ENCODE measurements around the gene SLC25A44. TPM values are rescaled to one million over a fixed set of nuclear protein-coding genes. Genes with fewer than 3 reads are reported as not detected.
"Not testable (repeated sequence)": the region's sequence is repeated elsewhere in the genome, so short reads cannot be mapped to it uniquely, and the experiment has no call there.

Gene SLC25A44
- polyA plus RNA-seq, 3 donors = 28.8 to 31.0 (median 30.0) TPM

- DNase-seq (ENCODE audit: low read depth in 3 of 3, low spot score in 2 of 3) = no peak
Measured at GRCh38 chr1:156198831-156199349, 5.0 kb downstream of the SLC25A44 start.

- no peak for DNase-seq (ENCODE audit: low read depth in 3 of 3, low spot score in 2 of 3)
Measured at GRCh38 chr1:156200044-156200443, 6.1 kb downstream of the SLC25A44 start.

DNA sequence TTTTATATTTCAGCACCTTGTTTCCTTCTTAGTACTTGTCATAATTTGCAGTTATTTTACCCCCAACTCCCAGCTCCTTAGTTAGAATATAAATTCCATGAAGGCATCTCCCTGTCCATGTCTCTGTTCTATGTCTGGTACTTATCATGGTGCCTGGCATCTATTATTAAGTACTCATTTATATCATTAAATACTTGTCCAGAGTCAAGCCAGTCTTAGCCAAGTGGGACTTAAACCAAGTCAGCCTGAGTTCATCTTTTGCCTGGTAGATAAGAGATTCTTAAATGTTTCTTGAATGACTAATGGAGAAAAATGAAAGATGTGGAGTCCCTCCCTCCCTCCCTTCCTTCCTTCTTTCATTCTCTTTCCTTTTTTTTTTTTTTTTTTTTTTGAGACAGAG, 9.4 kb downstream of the SLC25A44 start:
- DNase-seq (ENCODE audit: low read depth in 3 of 3, low spot score in 2 of 3) = no peak

- no peak for DNase-seq (ENCODE audit: low read depth in 3 of 3, low spot score in 2 of 3)
Measured at GRCh38 chr1:156204686-156205085, 10.8 kb downstream of the SLC25A44 start.

GRCh38 chr1:156211243-156211642, 17.3 kb downstream of the SLC25A44 start:
- DNase-seq (ENCODE audit: low read depth in 3 of 3, low spot score in 2 of 3) = no peak

DNA sequence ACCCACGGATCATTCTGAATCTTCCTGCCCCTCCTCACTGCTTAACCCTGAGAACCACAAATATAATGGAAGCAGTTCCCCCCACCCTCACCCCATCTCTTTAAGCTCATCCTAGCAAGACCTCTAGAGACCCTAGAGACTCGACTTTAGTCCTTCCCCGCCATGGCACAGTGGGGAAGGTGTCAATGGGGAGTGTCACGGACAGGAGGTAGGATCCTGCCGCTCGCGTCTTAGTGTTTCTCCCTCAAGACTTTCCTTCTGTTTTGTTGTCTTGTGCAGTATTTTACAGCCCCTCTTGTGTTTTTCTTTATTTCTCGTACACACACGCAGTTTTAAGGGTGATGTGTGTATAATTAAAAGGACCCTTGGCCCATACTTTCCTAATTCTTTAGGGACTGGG, 18.2 kb downstream of the SLC25A44 start:
- DNase-seq (ENCODE audit: low read depth in 3 of 3, low spot score in 2 of 3) = no peak

- DNase-seq (ENCODE audit: low read depth in 3 of 3, low spot score in 2 of 3) = peak; percentile 92 to 95 (median 93)
Measured at GRCh38 chr1:156212833-156213643, 19.1 kb downstream of the SLC25A44 start, which contains the start of gene PMF1. Gene PMF1, plus strand, starts transcription at chr1:156213007. Its CDS starts 9 bp downstream, at chr1:156213016.

DNA sequence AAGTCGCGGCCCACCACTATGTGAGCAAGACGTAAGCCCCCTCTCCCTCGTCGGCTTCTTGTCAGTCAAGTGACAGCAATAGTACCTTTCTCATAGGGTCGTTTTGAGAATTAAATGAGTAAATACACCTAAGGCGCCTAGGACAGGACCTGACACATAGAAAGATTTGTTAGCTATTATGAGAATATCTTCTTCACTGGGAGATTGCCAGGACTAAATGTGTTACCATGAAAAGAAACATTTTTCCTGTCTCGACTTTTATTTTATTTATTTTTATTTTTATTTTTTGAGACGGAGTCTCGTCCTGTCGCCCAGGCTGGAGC, 19.7 kb downstream of the SLC25A44 start:
- DNase-seq (ENCODE audit: low read depth in 3 of 3, low spot score in 2 of 3) = no peak

GRCh38 chr1:156214024-156214748, 20.3 kb downstream of the SLC25A44 start:
- no peak for DNase-seq (ENCODE audit: low read depth in 3 of 3, low spot score in 2 of 3)

GRCh38 chr1:156216361-156217086, 22.6 kb downstream of the SLC25A44 start:
- not testable (repeated sequence) for DNase-seq (ENCODE audit: low read depth in 3 of 3, low spot score in 2 of 3)

DNA sequence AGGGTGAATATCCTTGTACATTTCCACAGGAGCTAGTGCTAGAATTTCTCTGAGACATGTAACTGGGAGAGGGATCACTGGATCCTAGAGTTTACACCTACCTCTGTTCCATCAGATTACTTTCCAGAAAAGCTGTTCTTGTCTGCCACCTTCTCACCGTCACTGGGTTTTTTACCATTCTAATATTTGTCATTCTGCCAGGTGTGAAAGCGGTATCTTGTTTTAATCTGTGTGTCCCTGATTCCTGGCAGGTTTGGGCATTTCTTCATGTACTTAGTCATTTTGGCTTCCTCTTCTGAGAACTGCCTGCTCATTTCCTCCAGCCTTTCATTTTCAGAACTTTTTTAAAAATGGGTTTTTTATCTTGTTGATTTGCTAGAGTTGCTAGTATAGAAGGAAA, 24.0 kb downstream of the SLC25A44 start:
- no peak for DNase-seq (ENCODE audit: low read depth in 3 of 3, low spot score in 2 of 3)

- no peak for DNase-seq (ENCODE audit: low read depth in 3 of 3, low spot score in 2 of 3)
Measured at GRCh38 chr1:156220226-156220625, 26.3 kb downstream of the SLC25A44 start.

DNA sequence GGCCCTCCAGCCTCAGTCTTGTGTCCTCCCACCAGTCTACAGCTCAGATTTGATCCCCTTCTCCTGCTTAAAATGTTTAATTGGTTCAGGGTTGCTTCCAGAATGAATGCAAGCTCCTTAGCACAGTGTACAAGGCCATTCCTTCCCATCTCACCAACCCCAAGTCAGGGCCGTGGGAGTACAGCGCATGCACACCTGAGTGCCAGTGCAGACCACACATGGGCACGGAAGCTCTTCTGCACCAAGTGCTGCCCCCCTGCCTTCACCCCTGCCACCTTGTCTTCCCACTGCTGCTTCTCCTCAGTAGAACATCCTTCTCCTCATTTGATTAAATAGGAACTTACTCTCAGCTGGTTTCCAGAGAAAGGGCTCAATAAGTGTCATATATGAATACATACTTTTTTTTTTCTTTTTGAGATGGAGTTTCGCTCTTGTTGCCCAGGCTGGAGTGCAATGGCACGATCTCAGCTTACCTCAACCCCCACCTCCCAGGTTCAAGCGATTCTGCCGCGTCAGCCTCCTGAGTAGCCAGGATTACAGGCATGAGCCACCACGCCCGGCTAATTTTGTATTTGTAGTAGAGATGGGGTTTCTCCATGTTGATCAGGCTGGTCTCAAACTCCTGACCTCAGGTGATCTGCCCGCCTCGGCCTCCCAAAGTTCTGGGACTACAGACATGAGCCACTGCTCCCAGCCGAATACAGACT, 28.2 kb downstream of the SLC25A44 start:
- no peak for DNase-seq (ENCODE audit: low read depth in 3 of 3, low spot score in 2 of 3)

DNA sequence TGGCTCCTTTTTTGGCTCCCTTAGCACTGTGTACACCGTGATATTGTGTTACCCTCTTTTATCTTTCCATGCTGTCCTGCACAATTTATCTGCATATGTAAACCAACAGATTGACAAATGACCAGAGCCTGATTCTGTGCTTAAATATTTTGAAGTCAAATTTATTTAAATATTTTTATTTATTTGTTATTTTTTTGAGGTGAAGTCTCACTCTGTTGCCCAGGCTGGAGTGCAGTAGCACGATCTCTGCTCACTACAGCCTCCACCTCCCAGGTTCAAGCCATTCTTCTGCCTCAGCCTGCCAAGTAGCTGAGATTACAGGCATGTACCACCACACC, 31.7 kb downstream of the SLC25A44 start:
- DNase-seq (ENCODE audit: low read depth in 3 of 3, low spot score in 2 of 3) = no peak

DNA sequence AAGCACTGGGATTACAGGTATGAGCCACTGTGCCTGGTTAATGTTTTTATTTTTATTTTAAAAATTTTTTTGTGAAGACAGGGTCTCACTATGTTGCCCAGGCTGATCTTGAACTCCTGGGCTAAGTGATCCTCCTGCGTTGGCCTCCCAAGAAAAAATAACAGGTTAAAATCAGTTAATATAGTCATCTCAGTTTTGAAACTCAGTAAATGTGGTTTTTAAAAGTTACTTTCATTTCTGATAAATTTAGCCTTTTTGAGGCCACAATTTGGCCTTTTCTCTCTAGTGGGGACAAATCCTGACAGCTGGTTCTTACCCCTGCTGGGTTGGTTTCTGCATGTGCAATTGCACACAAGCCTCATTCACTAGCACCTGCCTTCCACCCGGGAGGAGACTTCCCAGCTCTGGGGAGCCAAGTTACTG, 32.2 kb downstream of the SLC25A44 start:
- no peak for DNase-seq (ENCODE audit: low read depth in 3 of 3, low spot score in 2 of 3)

- DNase-seq (ENCODE audit: low read depth in 3 of 3, low spot score in 2 of 3) = no peak
Measured at GRCh38 chr1:156226782-156227181, 32.9 kb downstream of the SLC25A44 start.

GRCh38 chr1:156228501-156228900, 34.6 kb downstream of the SLC25A44 start:
- no peak for DNase-seq (ENCODE audit: low read depth in 3 of 3, low spot score in 2 of 3)

- no peak for DNase-seq (ENCODE audit: low read depth in 3 of 3, low spot score in 2 of 3)
Measured at GRCh38 chr1:156229809-156230472, 36.0 kb downstream of the SLC25A44 start.

DNA sequence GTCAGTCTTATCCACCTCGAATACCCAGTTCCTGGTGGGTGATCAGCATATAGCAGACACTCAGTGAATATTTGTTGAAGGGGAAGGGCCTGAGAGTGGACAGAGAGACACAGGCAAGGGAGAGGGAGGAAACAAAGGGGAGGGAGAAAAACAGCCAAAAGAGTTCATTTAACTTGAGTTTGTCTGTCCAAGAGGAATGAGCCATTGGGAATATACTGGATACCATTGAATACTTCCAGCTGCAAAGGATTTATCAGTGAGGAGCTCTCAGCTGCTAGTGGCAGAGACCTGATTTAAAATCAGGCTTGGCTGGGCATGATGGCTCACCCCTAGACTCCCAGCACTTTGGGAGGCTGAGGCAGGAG, 36.6 kb downstream of the SLC25A44 start:
- no peak for DNase-seq (ENCODE audit: low read depth in 3 of 3, low spot score in 2 of 3)

DNA sequence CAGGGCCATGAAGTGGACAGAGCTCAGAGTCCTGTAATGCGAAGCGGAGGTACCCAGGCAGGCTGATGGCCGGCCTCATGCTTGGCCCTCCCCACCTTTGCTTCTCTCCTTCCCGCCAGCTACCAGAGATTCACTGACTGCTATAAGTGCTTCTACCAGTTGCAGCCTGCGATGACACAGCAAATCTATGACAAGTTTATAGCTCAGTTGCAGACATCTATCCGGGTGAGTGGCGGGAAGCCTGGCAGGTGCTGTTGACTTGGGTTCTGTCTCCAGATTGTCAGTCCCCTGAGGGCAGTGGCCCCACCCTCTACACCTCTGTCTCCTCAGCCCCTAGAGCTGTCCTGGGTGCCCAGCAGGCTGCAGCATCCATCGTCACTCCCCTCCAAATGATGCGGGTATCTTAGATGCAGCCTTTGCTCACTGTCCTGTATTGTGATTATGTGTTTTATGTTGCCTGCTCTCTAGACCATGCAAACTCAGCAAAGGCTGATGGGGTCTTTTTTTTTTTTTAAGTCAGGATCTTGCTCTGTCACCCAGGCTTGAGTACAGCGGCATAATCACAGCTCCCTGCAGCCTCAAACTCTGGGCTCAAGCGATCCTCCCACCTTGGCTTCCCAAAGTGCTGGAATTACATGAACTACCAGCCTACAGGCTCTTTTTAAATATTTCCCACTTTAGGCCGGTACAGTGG, 38.4 kb downstream of the SLC25A44 start:
- no peak for DNase-seq (ENCODE audit: low read depth in 3 of 3, low spot score in 2 of 3)
